ENCODE results near the gene CALCOCO1.
"Not testable (repeated sequence)": the region's sequence is repeated elsewhere in the genome, so short reads cannot be mapped to it uniquely, and the experiment has no call there.

Gene CALCOCO1

DNA sequence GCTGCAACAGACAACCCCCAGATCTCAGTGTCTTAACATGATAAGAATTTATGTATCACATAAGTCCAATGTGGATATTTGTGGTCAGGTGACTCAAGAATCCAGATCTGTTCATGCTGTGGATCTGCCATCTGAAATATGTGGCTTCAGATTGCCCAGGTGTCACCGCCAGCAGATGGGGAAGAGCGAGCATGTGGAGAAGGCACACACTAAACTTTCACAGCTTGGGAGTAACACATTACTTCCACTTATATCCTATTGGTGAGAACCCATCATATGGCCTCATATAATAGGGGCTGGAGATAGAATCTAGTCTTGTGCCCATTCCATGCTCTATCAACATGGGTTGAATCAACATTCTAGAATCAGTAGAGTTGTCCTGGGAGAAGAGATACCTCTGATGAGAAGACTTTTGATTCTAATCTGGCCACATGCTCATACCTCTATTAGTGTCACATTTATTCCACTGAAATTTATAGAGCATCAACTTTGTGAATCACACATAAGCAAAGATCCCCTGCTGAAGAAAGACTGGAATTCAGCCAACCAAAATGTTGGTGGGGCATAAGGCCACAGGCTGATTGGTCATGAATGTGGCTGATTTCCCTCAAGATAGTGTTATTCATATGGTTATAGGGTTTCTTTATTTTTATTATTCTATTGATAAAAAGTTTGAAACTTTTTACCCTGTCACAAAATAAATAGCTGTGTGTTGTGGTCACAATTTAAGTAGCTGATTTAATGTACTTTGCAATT is 6.0 kb upstream of the CALCOCO1 start:
- FAIRE-seq: no peak

DNA sequence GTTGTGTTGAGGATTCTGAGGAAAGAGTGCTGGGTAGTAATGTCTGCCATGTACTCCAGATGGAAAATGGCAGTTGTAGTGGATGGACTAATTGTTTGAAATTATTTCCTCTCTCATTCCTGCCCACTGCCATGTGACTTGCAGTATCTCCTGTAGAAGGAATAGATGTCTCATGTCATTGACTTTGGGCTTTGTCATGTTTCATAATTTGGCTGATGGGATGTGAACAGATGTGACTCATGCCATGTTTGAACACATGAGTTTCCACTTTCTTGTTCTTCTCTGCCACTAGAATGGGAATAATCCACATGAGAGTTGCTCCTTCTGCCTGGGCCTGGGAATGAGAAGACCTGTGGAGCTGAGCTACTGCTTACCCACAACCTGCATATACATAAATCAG is 2.4 kb upstream of the CALCOCO1 start:
- FAIRE-seq: no peak

DNA sequence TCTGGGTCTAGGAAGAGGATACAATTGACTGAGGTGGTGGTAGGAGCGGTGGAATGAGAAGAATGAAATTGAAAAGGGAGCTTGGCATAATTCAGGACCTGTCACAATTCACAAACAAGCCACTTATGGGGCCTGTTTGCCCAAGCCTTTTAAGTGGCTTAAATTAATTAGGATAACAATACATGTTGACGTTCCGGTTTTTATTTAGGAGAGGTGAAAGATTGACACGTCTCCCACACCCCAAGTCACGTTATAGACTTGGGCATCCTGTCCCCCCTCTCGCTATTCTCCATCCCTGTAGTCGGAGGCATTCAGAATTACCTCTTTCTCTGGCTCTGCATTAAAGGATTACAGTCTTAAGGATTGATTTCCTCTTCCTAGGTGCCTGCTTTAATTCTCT is 954 bp upstream of the CALCOCO1 start:
- FAIRE-seq: no peak

DNA sequence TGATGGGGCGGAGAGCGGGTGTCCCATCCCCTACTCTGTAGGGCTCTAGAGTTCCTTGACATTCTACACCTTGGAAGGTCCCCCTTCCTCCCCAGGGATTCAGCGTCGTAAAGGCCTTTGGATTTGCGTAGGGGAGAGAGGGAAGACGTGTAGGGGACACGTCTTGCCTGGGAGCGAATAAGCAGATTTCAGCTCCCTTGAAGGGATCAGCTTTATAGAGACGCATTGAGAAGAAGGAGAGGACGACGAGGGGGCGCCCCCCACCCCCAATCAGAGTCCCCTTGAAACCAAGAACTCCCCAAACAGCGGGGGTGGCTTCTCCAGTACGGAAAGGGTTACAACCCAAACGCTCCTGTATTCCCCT is 324 bp downstream of the CALCOCO1 start:
- no peak for FAIRE-seq

DNA sequence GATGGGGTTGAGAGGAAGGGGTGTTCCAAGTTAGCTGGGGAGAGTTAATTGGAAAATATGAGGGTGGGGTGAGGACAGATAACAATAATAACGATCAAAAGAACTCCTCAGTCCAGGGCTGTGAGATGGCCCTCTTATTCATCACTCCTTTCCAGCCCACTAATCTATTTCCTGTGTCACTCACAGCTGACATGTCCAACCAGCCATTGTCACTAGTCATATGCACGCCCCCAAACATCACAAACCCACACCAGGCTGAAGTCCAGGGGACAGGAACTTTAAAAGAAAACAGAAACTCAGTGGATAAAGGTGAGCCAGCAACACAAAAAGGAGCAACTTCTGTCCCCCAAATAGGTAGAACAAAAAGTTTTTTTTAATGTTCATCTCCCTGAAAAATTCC is 911 bp downstream of the CALCOCO1 start:
- FAIRE-seq: no peak

DNA sequence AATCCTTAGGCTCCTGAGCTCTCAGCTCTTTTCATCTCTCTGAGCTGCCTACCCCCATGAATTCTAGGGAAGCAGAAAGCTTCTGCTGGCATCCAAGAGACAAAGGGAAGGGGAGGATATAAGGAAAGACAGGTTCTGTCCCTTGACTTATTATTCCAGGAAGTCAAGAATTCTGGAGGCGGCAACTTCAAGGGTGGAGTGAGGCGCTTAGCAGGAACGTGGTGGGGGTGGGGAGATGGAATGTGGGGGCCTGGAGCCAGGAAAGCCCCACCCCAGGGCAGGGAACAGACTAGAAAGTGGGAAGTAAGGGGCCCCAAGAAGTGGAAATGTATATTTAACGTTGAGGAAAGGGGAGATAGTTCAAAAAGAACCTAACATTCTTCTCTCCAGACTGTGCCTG is 1.4 kb downstream of the CALCOCO1 start:
- no peak for FAIRE-seq

DNA sequence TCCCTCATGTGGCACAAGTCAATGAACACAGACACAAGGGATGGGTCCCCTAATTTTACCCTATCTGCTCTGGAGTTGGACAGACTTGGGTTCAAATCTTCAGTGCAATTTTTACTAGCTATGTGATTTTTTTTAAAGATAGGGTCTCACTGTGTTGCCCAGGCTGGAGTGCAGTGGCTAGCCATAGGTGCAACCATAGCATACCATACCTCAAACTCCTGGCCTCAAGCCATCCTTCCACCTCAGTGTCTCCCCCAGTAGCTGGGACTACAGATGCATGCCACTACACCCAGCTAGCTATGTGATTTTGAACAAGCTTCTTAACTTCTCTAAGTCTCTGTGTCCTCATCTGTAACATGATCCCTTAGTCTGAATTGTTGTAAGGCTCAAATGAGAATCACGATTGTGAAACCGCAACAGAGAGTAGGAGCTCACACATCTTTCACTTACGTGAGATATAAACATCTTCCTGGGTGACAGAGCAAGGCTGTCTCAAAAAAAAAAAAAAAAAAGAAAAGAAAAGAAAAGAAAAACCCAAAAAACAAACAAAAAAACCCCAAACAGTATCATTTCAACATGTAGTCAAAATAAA is 4.7 kb downstream of the CALCOCO1 start:
- no peak for FAIRE-seq

DNA sequence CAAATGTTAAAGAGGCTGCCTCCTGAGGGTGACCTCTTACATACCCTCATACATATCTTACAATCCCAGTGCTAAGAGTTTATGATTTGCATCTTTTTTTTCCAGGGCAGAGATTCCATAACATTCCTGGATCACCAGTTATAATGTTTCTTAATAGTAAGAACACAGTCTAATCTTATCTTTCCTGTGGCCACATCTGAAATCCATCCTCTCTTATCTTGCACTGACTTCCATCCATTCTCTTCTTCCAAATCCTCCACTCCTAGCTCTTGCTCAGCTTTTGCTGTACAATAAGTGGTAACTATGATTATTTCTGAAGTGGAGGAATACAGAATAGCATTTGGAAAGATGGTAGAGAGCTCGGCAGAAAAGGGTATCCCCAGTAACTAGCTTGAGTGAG is 6.3 kb downstream of the CALCOCO1 start:
- FAIRE-seq: no peak

DNA sequence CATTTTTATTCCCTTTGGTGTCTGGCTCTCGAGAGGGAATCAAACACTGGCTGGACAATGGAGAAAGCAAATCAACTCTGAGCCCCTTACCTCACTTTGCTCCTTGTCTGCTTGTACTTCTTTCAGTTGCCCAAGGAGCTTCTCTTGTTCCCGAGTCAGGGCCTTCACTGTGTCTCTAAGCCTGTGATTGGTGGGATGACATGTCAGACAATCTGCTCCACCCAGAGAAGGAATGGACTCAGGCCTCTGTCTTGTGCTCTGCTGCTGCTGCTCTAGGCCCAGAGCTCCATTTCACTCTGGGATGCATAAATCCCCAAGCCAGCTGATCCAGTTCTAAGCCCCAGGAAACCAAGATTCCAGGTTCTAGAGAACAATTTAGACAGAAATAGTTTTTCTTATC is 7.6 kb downstream of the CALCOCO1 start:
- no peak for FAIRE-seq

DNA sequence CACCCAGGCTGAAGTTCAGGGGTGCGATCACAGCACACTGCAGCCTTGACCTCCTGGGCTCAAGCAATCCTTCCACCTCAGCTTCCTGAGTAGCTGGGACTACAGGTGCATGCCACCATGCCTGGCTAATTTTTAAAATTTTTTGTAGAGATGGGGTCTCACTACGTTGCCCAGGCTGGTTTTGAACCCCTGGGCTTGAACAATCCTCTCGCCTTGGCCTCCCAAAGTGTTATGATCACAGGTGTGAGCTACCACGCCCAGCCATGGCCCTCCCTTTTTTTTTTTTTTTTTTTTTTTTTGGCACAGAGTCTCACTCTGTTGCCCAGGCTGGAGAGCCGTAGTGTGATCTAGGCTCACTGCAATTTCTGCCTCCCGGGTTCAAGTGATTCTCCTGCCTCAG is 8.7 kb downstream of the CALCOCO1 start:
- FAIRE-seq: not testable (repeated sequence)

DNA sequence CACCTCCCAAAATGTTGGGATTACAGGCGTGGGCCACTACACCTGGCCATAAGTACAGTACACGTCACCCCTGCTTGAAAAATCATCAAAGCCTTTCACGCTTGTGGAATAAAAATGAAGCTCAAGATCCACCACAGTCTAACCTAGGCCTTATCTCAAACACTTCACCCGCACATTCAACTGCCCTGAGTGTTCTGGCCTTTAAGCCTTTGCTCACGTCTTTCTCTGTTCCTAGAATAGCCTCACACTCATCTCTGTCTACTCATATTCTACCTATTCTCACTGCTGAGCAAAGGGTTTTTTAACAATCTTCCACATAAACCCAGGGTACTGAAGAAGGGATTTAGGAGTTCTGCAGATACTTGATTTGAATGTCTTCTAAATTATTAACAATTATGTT is 9.9 kb downstream of the CALCOCO1 start:
- no peak for FAIRE-seq

DNA sequence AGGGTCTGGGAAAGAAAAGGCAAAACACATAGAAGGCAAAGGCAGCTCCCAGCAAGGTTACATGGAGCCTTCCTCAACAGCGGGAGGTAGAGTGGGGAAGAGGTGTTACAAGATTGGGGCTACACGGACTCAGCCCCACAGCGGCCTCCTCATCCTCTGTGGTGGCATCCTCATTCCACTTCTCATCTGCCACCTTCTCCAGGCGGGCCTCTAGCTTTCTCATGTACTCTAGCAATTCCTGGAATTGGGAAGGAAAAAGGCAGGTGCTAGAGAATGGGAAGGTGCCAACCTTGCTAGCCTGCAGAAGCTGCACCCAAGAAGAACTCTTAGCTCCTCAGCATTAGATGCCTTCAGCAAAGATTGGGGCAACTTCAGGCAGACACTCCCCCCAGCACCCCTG is 13.2 kb downstream of the CALCOCO1 start:
- FAIRE-seq: no peak

DNA sequence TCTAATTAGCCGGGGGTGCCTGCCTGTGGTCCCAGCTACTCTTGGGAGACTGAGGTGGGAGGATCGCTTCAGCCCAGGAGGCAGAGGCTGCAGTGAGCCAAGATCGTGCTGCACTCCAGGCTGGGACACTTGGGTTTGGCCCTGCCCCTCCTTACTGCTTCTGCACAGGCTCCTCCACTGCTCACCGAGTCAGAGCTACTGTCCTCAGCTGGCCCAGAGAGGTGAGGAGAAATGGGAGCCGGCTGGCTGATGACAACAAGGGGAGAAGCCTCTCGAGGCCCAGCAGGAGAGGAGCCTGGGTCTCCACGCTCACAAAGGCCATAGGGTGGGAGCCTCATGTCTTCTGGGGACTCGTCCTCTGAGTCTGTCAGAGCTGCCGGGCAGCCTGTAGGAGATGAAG is 13.7 kb downstream of the CALCOCO1 start:
- no peak for FAIRE-seq

DNA sequence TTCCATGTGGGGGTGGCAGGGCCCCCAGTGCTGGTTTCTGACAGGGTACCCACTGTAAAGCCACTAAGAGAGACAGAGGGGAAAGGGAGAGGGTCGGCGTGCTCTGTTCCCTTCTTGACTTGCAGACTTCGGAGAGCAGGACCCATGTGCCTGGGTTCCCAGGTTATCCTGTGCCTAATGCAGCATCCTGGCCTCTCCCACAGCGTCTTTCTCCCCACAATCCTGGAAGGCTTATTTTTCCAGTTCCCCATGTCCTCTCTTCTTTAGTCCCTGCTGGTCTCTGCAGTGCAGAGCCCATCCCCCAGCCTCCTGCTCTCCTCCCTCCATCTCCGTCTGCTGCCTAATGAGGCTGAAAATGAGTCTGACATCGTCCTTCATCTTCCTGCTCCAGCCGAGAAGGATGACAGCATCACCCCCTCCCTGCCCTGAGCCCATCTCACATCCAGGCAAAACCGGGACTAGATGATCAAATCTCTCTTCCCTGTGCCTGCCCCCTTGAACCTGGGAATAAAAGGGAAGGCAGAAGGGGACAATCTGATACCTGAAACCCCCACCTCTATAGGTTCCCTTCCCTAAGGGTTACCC is 15.1 kb downstream of the CALCOCO1 start:
- FAIRE-seq: no peak

DNA sequence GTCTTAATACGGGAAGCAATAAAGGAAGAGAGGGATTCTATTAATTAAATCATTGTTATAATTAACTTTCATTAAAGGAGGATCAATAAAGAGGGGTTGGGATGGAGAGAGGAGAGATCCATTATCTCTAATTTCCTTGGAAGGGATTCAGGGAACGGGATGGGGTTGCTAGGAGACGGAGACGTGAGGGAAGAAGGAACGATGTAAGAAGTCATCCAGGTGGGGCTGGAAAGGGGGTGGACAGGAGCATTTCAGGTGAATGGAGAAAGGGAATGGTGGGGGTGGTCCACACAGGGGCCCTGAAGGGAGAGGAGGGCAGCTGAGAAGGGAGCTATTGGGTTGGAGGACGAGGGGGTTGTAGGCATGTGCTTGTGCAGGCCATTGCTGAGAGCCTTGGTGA is 17.2 kb downstream of the CALCOCO1 start:
- no peak for FAIRE-seq

DNA sequence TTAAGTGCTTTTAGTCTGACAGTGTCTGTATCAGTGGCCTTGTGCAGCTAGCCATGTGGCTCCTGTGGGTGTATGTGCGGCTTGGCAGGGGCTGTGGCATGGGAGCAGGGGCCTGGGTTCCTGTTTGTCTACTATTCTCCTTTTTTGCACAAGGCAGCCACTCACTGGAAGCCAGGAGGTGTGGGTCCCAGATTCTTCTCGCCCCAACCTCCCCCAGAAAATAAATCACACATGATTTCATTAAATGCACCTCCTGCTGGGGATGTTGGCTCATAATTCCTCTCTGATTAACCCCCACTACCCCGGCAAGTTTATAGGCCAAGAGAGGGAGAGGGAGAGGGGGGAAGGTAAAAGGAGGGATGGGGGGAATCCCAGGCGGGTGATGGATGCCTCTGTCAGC is 17.6 kb downstream of the CALCOCO1 start:
- no peak for FAIRE-seq

DNA sequence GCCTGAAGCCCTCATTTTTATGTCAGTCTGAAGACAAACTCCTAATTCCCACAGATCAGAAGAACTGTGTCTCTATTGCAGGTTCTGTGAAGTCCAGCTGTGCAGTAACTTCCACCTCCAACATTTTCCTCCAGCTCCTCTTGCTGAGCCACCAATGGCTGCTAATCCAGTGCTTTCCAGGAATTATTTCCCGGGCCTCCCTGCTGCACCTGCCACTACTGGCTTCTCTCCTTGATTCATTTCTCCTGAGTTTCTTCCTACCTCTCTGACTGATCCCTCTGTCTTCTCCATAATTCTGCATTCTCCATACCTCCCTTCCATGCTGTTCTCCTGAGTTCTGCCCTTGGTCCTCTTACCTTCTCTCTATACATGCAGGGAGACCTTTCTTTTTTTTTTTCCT is 21.2 kb downstream of the CALCOCO1 start:
- FAIRE-seq: no peak

DNA sequence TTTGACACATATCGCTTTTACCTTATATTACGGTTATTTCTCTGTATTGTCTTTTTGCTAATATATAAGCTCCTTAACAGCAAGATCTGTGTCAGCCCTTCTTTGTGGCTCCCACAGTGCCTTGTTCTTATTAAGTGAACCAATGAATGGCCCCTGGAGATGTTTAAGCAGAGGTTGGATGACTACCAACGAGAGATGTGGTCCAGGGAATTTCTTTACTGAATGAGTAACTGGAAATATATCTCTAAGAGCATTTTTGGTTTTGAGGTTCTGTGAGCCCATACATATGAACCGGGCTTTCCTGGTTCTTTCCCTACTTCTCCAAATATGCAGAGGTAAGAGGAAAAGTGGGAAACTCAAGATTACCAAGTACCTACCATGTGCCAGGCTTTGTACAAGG is 23.5 kb downstream of the CALCOCO1 start:
- no peak for FAIRE-seq

DNA sequence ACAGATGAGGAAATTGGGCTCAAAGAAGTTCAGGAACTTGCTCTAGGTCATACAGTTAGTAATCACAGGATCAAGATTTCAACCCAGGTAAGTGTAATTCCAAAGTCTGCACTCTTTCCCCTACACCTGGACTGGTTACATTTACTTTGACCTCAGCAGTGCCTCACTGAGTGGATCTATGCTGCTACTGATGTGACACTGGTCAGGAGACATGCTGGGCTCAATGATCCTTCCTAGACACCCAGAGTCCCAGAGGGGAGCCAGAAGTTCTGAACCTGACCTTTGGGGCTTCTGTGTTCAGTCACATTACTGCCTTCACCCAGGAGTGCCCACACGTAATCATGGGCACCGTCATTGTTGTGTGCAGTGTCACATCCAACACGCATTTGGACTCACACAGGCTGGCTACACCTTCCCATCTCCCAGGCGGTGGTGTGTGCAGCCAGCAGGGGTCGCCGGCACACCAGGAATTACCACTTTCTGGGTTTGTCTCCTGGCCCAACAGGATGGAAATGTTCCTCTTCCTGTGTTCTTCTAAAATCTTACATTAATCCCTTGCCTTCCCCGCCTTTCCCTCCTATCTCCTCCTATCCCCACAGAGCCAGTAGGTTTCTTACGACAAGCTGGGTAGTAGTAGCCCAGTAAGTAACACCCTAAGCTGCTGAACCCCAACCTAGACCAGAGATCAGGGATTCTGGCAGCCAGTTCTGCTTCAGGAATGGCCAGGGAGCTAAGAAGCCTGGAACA is 25.6 kb downstream of the CALCOCO1 start:
- FAIRE-seq: no peak

DNA sequence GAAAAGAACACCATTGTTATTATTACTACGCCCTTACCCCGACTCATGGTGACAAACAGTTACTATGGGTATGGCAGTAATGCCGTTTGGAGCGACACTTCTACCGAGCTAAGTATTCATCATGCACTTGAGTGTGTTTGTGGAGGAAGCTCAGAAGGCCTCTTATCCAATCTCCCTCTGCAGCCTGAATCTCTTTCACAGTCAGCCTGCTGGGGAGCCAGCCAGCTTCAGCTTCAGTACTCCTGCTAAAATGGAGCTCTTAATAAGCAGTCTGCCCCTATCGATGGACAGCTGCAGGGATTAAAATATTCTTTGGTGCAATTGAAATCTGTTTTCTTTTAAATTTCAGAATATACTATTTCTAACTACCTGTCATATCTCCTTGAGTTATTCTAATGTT is 26.7 kb downstream of the CALCOCO1 start:
- FAIRE-seq: no peak

DNA sequence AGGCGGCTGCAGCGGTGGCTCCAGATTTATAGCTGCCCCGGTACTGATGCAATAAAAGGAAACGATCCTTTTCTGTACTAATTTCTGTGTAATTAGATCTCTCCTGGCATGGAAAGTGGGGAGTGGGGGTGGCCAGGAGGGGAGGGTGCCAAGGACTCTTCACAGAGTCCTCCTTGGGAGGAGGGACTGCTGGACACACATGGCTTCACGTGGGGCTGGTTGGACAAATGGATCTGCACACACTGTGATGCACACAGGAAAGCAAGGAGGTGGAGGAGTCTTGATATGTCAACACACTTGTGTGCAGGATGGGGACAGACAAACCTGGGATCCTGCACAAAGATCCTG is 27.6 kb downstream of the CALCOCO1 start:
- FAIRE-seq: no peak

DNA sequence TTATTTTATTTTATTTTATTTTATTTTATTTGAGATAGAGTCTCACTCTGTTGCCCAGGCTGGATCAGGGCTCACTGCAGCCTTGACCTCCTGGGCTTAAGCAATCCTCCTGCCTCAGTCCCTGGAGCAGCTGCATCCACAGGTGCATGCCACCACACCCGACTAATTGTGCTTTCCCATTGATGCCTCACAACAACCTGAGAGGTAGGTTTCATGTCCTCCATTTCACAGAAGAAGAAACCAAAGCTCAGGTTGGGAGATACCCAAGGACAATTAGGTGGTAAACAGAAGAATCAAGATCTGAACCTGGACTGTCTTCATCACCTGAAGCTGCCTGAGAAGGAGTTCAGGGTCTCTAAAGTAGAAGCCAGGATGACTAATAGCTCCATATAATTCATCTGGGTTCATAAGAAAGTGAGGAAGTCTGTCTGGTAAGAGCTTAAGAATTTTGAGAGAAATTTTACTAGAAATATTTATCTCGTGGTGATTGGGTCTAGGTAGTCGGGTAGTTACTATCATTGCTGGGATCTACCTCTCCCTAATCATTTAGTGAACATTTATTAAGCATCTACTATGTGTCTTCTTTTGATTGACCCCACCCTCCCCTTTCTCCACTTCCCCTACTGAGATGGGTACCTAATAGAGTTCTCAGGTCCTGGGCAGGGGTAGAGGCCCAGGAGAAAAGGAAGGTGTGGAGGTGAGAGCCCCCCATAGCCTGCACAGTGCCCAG is 28.1 kb downstream of the CALCOCO1 start:
- no peak for FAIRE-seq

DNA sequence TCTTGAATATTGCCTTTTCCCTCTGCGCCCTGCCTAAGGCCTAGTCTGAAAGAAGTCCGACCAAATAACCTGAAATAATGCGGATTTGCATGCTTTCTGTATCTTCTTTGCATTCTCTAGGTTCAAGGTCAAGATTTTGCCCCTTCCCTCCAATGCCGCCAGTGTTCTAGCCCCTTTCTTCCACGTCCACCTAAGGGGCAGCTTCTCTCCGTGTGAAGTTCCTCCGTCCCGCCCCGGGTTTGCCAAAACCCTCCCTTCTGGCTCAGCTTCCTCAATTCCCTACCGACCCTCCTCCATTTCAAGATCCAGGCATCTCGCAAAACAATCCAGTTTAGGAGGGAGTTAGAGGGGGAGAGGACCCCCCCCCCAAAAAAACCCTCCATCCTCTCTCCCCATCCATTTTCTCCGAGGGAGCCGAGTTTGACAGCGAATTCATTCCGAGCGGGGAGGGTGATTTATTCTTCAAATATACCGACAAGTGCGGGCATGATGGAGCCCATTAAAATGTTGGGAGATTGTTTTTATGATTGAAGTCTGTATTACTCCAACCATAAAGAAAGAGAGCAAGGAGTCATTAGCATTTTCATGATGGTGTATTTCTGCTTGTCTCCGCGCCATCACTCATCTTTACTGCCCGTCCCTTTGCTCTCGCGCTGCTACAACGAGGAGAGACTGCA is 30.5 kb downstream of the CALCOCO1 start:
- no peak for FAIRE-seq
